Activated CD4-positive, alpha-beta T cell treated with anti-CD3 and anti-CD28 coated beads, Interleukin-10, Interleukin-2, amounts not matched to agents 100 ng/mL and 50 ng/mL, durations not matched to agents 16 hours and 8 hours (primary cell): ENCODE results near the gene SPTBN2.
"Not testable (repeated sequence)": the region's sequence is repeated elsewhere in the genome, so short reads cannot be mapped to it uniquely, and the experiment has no call there.

Experiments
- DNase-seq: peaks from one replicate; pipeline ENCODE4 v3.0.0-alpha.2; 2020

The SPTBN2 gene

DNA sequence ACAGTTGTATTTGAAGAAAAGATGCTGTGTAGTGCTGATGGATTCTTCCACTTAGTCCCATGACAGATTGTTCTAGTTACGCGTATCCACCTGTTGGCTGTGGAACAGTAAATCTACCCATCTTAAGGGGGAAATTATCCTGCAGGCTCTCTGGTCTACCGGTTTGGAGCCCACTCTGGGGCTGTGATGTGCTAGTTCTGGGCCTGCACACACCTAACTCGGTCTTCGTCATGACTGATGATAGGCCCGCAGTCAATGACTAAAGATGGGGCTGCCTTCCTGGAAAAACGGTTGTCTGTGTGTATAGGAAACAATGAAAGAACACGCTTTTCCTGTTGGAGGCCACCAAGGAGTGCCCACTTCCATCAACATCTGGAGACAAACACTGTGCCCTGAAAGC is 45.1 kb downstream of the SPTBN2 start:
- no peak for DNase-seq

DNA sequence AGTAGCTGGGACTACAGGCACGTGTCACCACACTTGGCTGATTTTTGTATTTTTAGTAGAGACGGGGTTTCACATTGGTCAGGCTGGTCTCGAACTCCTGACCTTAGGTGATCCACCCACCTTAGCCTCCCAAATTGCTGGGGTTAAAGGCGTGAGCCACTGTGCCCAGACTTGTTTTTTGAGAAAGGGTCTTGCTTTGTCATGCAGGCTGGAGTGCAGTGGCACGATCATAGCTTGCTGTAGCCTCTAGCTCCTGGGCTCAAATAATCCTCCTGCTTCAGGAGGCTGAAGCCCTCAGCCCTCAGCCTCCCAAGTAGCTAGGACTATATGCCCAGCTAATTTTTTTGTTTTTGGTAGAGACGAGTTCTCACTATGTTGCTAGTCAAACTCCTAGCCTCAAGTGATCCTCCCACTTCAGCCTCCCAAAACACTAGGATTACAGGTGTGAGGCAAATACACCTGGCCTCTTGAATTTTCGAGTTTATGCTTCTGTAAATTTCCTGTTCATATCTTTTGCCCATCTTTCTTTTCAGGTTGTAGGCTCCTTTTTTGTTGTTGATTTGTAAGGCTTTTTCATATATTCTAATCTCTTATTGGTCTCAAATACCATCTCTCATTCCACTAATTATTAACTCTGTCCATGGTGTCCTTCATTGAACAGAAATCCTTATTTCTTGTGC is 47.9 kb downstream of the SPTBN2 start:
- DNase-seq, result no peak

GRCh38 chr11:66677599-66678375 is 51.2 kb downstream of the SPTBN2 start, which contains the start of gene RBM4B:
Gene RBM4B (minus strand): TSS chr11:66677887. CDS start chr11:66677079, 808 bp downstream.
- peak; percentile 98 for DNase-seq

GRCh38 chr11:66676931-66677598 is 52.0 kb downstream of the SPTBN2 start:
- no peak for DNase-seq

- DNase-seq, result no peak
These were observed 52.6 kb downstream of the SPTBN2 start for GRCh38 chr11:66676282-66676919.

- DNase-seq, result no peak
These were observed 53.9 kb downstream of the SPTBN2 start for GRCh38 chr11:66674964-66675602.

DNA sequence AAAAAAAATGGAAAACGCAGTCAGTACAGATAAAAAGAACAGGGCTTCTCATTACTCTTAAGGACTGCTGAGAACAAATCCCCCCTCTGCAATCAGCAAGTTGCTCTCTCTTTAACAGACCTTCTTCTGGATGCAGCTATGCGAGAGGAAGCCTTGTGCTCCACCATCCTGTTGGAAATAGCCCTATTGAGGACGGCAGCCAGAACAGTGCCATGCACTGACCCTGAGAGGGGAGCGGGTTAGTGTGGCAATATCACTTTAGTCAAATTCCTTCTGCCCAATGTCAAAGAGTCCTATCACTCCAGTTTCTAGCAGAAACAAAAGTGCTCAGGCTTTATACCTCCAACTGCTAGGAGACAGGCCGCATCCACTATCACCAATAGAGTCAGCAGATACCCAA is 58.2 kb downstream of the SPTBN2 start:
- DNase-seq, result no peak

DNA sequence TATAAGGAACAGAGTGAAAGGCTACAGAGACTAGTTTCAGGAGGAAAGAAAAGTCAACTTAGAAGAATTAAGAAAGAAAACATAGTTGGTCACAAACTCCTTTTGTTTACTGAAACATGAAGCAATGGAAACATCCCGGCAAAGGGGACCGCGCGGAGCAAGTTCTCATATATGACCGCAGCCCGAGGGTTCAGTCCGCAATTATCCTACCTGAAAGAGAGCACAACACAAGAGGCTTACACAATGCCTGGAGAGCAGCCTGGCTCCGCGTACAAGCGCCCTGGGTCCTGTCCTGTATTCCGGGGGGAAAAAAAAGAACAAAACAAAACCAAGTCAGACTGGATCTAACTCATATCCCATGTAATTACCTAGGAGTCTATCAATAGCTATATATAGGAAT is 63.6 kb downstream of the SPTBN2 start:
- DNase-seq, result no peak

- no peak for DNase-seq
These were observed 65.2 kb downstream of the SPTBN2 start for GRCh38 chr11:66663741-66664296.

DNA sequence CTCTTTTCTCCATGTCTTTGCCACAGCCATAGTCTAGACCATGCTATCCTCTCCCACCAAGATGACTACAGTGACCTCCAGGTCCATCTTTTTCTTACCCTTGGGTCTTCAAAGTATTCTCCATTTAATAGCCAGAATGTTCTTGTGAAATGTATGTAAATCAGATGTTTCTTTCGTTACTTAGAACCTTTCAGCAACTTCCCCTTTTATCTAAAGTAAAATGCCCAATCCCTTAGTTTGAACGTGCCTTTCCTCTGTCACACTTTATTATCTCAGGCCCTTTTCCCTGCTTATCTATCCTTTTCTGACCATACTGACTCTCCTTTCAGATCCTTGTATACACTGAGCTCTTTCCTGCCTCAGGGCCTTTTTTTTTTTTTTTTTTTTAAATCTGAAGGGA is 69.3 kb downstream of the SPTBN2 start:
- no peak for DNase-seq

DNA sequence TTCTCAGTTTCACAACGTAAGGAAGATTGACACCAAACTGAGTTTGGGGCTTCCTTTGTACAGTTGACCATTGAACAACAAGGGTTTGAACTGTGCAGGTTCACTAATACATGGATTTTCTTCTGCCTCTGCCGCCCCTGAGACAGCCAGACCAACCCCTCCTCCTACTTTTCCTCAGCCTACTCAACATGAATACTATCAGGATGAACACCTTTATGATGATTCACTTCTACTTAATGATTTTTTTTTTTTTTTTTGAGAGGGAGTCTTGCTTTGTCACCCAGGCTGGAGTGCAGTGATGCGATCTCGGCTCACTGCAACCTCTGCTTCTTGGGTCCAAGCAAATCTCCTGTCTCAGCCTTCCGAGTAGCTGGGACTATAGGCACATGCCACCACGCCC is 75.9 kb downstream of the SPTBN2 start:
- no peak for DNase-seq

GRCh38 chr11:66652651-66653050 is 76.4 kb downstream of the SPTBN2 start:
- no peak for DNase-seq

DNA sequence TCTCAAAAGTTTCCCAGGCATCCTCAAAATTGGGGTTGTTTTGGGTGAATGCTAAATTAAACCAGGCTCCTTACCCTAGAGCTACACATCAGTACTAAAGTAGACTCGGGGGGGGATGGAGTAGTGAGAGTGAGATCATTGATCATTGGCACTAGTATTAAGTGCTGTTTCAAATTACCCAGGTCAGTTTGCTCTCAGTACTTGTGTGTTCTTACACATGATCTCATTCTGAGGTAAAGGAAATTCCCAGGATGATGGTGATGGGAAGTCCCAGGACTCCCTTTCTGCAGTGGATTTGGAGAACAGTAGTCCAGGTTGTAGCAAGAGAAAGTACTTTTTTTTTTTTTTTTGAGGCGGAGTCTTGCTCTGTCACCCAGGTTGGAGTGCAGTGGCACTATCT is 78.0 kb downstream of the SPTBN2 start:
- no peak for DNase-seq

DNA sequence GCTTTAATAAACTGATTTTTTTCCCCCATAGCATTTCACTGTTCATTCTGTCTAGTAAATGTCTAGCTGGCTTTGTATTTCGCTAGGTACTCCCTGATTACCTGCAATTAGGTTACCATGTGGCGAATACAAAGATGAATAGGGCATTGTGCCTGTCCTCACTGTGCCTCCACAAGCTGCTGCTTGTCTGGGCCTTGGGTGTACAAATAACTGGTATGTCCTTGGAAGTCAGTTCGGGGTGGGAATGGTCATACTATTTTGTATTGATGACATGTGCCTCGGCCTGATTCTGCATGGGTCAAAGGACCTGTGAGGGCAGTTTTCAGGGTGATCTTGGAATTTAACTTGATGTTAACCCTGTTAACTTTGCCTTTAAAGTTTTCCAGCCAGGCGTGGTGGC is 79.1 kb downstream of the SPTBN2 start:
- DNase-seq, result no peak

GRCh38 chr11:66646828-66647227 is 82.2 kb downstream of the SPTBN2 start:
- DNase-seq, result no peak

GRCh38 chr11:66643745-66644437 is 85.1 kb downstream of the SPTBN2 start:
- DNase-seq, result no peak

GRCh38 chr11:66641834-66642233 is 87.2 kb downstream of the SPTBN2 start:
- DNase-seq, result no peak

GRCh38 chr11:66639814-66640340 is 89.1 kb downstream of the SPTBN2 start:
- DNase-seq, result not testable (repeated sequence)

- DNase-seq, result peak; percentile 43
These were observed 89.8 kb downstream of the SPTBN2 start for GRCh38 chr11:66639066-66639813.

GRCh38 chr11:66638177-66639065 is 90.6 kb downstream of the SPTBN2 start, which contains the start of gene RBM4:
Gene RBM4 (plus strand): TSS chr11:66638703. CDS start chr11:66639712, 1,009 bp downstream.
- DNase-seq, result peak; percentile 99
